GM12891 (cell line): ENCODE measurements around the gene DNAJC4.

Experiments used
- POLR2A ChIP-seq: IDR thresholded peaks from 2 replicates; pipeline ENCODE4 v1.6.1; 2011; ENCODE audit warnings: low read depth, low read length, control low read depth
- POLR2AphosphoS5 ChIP-seq: IDR thresholded peaks from 2 replicates; pipeline ENCODE4 v1.6.1; 2011; ENCODE audit warnings: low read depth, low read length, control low read depth
- SPI1 ChIP-seq: IDR thresholded peaks from 2 replicates; pipeline ENCODE4 v1.6.1; 2011; ENCODE audit warnings: low read depth, low read length, control low read depth
- TAF1 ChIP-seq: IDR thresholded peaks from 2 replicates; pipeline ENCODE4 v1.6.1; 2011; ENCODE audit warnings: low read depth, low read length, control low read depth

- no peak for TF ChIP-seq SPI1
- no peak for TF ChIP-seq POLR2A
- no peak for TF ChIP-seq TAF1
- TF ChIP-seq POLR2AphosphoS5, result no peak
Measured at GRCh38 chr11:64232967-64233315, 2.6 kb downstream of the DNAJC4 start.
